HCT116 (cell line): ENCODE results near the gene TRIM67.

Source experiments
- EZH2 ChIP-seq: fragments of 200-600 bp; sonication (generic); IDR thresholded peaks from 2 replicates; pipeline ENCODE4 v1.6.1; 2017; ENCODE audit warnings: antibody characterized with exemption, mixed run types
- EZH2phosphoT487 ChIP-seq: fragments of 200-600 bp; IDR thresholded peaks from 2 replicates; pipeline ENCODE4 v1.6.1; 2018; ENCODE audit warnings: antibody characterized with exemption, borderline replicate concordance
- POLR2A ChIP-seq: IDR thresholded peaks from 2 replicates; pipeline ENCODE4 v1.7.0; 2011; ENCODE audit warnings: borderline replicate concordance; ENCODE audit not compliant: insufficient read depth, insufficient read length; ENCODE audit errors: extremely low read depth
- POLR2AphosphoS5 ChIP-seq: IDR thresholded peaks from 2 replicates; pipeline ENCODE4 v1.6.1; 2011; ENCODE audit warnings: mild to moderate bottlenecking, low read depth, low read length, moderate library complexity
- RAD21 ChIP-seq: IDR thresholded peaks from 2 replicates; pipeline ENCODE4 v1.6.1; 2012; ENCODE audit warnings: low read depth, mild to moderate bottlenecking
- SIN3A ChIP-seq: IDR thresholded peaks from 2 replicates; pipeline ENCODE4 v1.6.1; 2012; ENCODE audit warnings: low read depth
- SRF ChIP-seq: IDR thresholded peaks from 2 replicates; pipeline ENCODE4 v1.6.1; 2012; ENCODE audit warnings: low read depth
- ZFX ChIP-seq: fragments of 450-650 bp; IDR thresholded peaks from 2 replicates; pipeline ENCODE4 v1.6.1; 2017
- ZNF274 ChIP-seq: fragments of 200-500 bp; sonication (Bioruptor generic); IDR thresholded peaks from 2 replicates; pipeline ENCODE4 v1.6.1; 2014; ENCODE audit warnings: mild to moderate bottlenecking, low read depth, low read length, inconsistent platforms
- TF ChIP-seq, protein P1 (sequence below), 3 experiments: fragments of 200-600 bp in 1 of 3; sonication (generic) in 1 of 3; IDR thresholded peaks in 2 of 3; conservative IDR thresholded peaks in 1 of 3; 2 replicates each; pipeline ENCODE4 v1.5.1; 2012 to 2017; ENCODE audit warnings: low read depth in 2 of 3, low read length in 2 of 3, antibody characterized with exemption in 1 of 3, borderline replicate concordance in 1 of 3, control low read depth in 1 of 3, mild to moderate bottlenecking in 1 of 3, mixed read lengths in 1 of 3, mixed run types in 1 of 3, moderate library complexity in 1 of 3; ENCODE audit not compliant: insufficient read depth in 1 of 3
- TF ChIP-seq, protein P2 (sequence below): IDR thresholded peaks from 2 replicates; pipeline ENCODE4 v1.6.1; 2012

GRCh38 chr1:231178970-231179369 is 17.1 kb downstream of the TRIM67 start:
- TF ChIP-seq, protein P1, sequence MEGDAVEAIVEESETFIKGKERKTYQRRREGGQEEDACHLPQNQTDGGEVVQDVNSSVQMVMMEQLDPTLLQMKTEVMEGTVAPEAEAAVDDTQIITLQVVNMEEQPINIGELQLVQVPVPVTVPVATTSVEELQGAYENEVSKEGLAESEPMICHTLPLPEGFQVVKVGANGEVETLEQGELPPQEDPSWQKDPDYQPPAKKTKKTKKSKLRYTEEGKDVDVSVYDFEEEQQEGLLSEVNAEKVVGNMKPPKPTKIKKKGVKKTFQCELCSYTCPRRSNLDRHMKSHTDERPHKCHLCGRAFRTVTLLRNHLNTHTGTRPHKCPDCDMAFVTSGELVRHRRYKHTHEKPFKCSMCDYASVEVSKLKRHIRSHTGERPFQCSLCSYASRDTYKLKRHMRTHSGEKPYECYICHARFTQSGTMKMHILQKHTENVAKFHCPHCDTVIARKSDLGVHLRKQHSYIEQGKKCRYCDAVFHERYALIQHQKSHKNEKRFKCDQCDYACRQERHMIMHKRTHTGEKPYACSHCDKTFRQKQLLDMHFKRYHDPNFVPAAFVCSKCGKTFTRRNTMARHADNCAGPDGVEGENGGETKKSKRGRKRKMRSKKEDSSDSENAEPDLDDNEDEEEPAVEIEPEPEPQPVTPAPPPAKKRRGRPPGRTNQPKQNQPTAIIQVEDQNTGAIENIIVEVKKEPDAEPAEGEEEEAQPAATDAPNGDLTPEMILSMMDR (IDR thresholded peaks at IDR 0.05 in 2 of 3, conservative IDR thresholded peaks at IDR 0.05 in 1 of 3; ENCODE audit: borderline replicate concordance in 1 of 3, insufficient read depth in 1 of 3, low read depth in 2 of 3, low read length in 2 of 3): no peak
- TF ChIP-seq EZH2 (no peak), POLR2AphosphoS5 (no peak), SRF (no peak), POLR2A (no peak), SIN3A (no peak), EZH2phosphoT487 (no peak), RAD21 (no peak), ZNF274 (no peak), ZFX (no peak)
- TF ChIP-seq, protein P2, sequence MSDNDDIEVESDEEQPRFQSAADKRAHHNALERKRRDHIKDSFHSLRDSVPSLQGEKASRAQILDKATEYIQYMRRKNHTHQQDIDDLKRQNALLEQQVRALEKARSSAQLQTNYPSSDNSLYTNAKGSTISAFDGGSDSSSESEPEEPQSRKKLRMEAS: no peak
